ENCODE data around the gene CNPY3.

Gene CNPY3

DNA sequence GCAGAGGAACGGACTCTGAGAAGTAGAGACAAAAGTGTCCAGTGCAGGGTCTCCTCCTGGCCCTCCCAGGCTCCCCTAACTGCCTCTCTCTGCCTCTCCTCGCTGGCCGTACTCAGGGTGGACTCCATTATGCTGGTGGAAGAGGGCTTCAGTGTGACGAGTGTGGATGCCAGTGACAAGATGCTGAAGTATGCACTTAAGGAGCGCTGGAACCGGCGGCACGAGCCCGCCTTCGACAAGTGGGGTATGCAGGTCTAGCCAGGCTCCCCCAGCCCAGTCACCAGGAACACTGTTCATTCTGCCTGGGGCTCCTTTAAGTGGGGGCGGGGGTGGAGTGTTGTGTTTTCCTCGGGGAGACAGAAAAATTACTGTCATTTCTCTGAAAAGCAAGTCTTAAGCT lies 32.8 kb downstream of the CNPY3 start:
- no peak for DNase-seq

DNA sequence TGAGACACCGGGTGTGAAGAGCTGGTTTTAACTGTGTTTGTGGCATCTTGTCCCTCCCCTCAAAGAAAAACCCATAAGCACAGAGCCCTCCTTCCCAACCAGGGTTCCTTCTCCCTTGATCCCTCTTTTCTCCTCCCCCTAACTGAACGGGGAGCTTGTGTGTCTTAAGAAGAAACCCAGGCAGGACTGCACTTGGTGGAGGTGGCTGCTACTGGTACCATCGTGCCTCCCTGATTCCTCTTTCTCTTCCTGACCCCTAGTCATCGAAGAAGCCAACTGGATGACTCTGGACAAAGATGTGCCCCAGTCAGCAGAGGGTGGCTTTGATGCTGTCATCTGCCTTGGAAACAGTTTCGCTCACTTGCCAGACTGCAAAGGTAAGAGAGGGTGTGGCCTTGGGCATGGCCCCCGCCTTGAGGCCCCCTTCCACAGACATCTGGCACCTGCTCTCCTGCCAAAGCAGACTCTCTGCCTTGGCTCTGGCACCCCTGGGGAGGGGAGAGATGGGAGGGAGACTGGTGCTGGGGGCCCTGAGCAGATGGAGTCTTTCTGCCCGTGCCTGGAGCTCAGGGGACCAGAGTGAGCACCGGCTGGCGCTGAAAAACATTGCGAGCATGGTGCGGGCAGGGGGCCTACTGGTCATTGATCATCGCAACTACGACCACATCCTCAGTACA lies 33.4 kb downstream of the CNPY3 start:
- DNase-seq = no peak

DNA sequence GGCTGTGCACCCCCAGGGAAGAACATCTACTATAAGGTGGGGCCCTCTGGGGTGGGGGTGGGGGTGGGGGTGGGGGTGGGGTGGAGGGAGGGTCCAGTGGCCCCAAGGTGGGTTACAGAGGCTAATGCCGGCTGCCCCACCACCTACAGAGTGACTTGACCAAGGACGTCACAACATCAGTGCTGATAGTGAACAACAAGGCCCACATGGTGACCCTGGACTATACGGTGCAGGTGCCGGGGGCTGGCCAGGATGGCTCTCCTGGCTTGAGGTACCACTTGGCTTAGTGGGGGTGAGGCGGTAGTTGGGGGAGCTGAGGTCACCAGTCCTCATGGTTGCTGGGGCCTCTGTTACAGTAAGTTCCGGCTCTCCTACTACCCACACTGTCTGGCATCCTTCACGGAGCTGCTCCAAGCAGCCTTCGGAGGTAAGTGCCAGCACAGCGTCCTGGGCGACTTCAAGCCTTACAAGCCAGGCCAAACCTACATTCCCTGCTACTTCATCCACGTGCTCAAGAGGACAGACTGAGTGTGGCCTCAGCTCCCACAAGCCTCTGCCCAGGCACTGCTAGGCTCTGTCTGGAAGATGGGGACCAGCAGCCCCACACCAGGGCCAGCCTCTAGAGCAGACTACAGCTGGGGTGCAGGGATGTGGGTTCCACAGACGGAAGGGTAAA lies 34.0 kb downstream of the CNPY3 start:
- DNase-seq = no peak

DNA sequence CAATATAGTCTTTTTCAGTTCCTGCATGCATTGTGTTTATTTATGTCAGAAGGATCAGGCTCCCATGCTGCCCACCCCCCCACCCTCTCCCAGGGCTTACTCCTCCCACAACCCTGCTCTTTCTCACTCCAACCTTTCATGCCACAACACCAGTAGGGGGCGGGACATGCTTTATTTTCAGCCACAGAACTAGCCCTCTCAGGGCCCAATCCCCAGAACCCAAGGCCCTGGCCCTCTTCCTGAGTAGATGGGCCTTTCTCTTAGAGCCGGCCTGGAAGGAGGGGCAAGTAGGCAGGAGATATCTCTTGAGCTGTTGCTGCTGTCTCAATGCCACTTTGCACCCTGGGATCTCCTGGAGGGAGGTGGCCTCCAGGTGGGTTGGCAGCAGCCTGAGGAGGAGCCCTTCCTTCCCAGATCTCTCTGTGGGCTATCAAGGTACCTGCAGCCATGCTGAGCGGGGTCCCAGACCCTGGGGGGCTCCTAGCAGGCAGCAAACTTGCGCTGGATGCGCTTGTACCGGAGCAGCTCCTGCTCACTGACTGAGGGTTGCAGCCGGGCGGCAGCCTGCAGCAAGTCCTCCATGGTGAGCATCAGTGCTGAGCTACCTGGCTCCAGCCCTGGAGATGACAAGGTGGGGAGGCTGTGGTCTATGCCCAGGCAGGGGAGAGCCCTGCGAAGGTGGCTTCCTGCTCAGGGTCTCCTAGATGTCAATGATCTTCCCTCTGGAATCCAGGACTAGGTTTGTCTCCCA lies 34.8 kb downstream of the CNPY3 start:
- no peak for DNase-seq

DNA sequence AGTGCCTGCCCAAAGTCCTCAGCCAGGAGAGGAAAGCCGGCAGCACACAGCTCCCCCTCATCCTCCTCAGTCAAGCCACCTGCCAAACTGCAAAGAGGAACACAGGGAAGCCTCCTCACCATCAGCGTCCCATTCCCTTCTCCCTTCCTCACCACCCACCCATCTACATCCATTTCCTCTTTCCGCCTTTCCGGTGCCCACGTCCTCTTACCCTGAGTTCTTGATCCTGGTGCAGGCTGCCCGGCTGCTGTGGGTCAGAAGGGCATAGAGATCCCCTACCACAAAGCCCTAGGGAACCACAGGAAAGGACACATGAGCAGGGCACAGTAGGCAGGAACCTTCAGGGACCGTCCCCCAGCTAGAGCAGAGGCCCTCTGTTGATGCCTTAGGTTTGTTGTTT lies 37.3 kb downstream of the CNPY3 start:
- no peak for DNase-seq

DNA sequence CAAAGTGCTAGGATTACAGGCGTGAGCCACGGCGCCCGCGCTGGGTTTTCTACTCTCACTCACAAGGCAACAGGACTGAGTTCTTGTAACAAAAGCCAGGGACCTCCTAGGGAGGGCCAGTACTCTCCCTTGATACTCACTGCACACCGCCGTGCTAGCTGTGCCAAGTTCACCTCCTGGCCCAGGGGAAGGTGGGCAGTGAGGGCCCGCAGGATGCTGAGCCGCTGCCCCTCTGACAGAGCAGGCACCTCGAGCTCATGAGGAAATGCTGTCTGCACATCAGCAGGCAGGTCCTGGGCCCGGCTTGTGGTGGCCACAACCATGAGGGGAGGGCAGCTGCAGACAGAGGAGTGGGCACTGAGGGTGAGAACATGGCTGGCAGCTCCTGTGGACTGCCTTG lies 37.9 kb downstream of the CNPY3 start:
- no peak for DNase-seq

DNA sequence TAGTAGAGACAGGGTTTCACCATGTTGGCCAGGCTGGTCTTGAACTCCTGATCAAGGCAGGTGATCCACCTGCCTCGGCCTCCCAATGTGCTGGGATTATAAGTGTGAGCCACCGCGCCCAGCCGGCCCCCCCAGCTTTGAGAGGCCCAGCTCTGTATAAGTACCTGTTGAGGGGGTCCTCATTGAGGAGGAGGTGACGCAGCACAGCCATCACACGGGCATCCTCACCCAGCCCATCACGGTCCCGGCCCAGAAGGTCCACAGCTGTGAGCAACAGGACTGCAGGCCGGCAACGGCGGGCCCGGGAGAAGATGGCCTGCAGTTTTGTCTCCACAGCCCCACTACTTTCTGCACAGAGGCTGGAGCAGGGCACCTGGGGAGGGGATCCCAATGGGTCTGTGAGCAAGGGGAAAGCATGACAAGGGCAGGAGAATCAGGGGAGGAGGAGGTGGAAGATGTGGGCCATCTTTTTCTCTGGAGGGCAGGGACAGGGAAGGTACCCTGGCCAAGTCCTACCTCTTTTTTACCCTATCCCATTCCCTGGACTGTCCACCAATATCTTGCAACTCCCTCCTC lies 38.9 kb downstream of the CNPY3 start:
- no peak for DNase-seq

DNA sequence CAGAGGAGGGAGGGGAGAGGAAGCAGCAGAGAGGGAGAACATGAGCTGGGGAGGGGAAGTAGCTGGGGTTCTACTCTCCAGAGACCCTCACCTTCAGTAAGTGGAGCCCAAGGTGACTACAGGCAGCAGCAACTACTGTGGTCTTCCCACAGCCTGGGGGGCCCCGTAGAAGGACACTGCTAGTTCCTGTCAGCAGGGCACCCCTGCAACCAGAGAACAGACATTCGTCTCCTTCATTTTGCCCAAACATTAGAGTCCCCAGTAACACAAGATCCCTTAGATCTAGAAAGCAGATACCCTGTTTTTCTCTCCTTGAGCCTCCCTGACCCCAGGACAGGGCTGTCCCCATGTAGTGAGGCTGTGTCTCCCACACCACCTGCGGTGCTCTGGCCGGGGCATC lies 39.5 kb downstream of the CNPY3 start:
- no peak for DNase-seq

DNA sequence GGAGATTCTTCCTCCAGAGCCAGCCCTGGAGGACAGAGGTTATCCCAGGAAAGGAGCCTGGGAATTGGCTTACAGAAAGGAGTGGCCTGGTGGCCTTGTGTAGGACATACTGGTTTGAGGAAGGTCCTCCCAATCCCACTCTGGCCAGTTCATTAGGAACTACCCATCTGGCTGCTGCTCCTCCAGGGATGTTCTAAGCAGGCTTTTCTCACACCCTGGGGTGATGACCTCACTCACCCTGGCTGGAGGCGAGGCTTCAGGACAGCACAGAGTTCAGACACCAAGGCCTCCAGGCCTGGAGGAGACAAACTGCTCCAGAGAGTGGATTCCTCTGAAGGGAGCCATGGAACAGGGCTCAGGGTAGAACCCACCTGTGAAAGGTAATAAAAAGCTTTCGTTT lies 40.2 kb downstream of the CNPY3 start:
- DNase-seq = no peak

DNA sequence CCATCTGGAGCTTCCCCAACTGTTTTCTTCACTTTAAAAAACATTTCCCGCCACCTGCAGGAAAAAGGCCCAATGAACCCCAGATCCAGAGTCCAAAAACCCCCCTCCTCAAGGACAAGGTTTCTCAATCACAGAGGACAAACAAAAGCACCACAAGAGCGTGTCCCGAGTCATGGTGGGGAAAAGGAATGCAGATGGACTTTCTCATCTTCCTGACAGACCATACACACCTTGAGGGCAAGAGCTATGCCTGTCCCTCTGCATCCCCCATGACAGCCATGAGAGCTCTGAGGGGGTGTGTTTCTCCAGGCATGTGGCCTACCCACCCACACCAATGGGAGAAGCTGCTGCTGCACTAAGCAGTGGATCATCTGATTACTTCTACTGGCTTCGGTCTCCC lies 40.7 kb downstream of the CNPY3 start:
- DNase-seq = no peak

DNA sequence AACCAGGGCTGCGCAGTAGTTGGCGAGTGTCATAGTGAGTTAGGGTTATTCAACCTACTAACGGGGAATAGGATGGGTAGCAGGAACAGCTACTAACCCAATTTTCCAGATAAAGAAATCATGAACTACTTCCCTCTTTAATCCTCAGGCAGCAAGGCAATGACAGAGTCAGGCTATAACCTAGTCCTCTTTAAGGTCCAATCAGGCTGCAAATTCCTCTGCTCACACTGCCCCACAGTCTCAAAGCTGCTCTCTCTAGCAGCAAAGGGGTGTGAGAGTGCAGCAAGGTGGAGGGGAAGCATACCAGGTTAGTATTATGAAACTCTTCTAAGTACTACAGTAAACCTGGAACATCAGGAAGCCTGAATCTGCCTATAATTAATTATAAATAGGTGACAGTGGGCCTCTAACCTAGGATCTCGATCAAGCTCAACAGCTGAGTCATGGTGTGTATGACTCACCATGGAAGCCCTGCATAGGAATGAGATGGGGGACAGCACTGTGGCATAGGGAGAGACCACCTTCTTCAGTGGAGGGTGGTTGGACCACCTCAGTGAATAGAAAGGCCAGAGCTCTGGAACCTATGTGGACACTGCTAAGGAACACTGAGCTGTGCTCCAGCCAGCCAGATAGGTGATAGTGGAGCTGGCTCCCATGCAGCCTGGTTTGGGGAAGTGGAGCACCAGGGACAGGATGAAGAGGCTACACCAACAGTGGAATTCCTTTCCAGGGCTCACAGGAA lies 41.8 kb downstream of the CNPY3 start:
- DNase-seq = no peak

DNA sequence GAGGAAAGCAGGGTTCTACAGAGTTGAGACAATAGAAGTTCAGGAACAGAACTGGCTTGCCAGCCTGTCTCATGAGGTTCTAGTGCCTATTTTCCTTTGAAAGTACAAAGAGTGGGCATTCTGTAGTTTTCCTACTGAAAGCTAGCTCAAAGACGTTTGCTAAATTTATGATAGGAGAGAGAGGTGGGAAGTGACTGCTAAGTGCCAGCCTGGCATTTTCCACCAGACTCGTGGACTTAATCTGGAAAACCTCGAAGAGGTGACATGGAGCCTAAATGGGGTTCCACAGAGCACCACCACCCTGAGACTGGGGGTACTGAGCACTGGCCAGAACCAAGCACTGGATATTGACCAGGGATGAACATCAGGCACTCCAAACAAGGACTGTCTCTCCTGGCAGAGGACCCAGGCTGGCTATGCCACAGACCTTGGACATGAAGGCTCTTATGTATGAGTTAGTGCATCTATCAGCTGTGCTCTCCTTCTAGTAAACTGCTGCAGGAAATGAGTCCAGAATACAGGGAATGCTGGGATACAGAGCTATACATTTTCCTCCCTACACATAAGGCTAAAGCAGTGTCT lies 42.6 kb downstream of the CNPY3 start:
- no peak for DNase-seq

DNA sequence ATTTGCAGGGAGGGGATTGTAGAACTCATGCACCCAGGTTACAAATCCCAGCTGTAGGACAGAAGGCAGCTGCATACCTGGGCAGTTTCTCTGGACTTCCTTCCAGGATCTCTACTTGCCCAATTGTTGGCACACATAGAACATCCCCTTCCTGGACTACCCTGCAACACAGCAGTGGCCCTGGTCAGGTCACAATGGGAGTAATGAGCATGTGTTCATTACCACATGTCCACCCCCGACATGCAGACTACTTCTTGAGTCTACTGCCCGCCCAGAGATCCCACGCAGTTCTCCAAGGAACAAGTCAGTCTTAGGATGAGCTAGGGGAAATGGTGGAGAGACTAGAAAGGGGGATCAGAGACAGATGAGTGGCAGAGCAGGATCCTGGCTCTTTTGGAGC lies 44.6 kb downstream of the CNPY3 start:
- DNase-seq = no peak

DNA sequence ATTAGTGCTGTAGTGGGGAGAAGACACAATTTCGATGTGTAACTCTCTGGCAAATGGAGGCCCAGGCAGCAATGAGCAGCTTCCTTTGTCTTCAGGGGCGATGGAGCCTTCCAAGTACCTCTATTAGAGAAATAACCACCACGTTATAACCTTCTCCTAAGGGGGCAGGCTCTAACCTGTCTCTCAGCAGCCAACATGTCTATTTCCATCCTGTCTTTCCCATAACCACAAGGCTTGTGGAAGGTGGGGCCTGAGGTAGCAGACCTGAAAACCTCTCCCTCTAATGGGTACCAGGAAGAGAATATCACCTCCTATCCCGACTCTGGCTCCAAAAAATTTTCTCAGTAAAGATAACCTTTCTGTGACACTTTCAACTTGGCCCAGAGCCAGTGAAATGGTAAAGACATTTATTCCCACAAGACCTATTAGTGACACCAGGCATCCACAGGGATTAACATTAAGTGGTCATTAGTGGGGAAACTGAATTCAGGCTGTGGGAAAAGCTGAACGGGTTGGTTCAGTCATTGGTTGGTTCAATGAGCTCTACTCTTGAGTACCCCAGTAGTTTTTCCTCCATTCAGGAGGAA lies 45.7 kb downstream of the CNPY3 start:
- no peak for DNase-seq

DNA sequence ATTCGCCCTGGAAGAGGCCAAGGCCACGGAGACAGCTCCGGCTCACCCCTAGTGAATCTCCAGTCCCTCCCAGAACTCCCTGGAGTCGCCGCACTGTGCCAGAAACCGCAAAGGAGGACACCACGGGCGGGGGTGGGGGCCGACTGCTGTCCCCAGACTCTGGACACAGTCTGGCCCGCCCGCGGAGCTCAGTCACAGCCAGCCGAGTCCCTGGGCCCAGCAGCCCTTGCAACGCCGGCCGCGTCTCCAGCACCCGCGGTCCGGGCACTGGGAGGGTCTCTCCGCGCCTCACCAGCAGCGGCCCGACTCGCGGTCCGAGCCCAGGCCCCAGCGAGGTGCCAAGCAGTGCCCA lies 49.2 kb downstream of the CNPY3 start:
- no peak for DNase-seq

DNA sequence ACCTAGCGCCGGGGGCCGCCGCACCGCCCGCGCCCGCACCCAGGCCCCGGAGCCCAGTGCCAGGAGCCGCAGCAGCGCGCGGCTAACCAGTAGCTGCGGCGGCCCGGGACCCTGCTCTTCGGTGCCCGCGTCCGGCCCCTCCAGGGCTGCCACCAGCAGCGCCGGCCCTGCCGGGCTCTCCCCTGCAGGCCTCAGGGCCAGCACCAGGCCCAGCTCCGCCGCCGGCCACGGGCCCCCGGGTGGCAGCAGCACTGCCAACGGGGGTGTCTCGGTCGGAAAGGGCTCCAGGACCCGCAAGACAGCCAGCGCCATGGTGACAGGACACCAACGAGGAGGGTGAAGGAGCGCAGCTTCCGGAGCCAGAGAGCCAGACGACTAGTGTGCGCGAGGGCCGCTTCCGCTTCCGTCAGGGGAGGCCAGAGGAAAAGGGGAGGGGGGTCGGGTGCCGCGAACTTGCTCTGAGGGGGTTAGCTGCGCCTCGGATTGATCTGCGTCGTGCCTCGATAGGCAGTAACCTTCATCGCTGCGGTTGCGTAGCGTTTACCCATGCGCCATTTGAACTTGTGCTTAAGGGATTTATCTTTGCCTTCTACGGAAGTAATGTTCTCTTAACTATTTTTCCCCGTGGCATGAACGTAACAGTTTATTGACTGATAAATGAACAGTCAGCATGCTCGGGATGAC lies 49.7 kb downstream of the CNPY3 start, which contains the start of gene PEX6:
TSS of gene PEX6 (minus strand) at position 343 of the 684 bp plus-strand sequence. CDS start at position 312, 31 bp downstream.
- peak; percentile 51 for DNase-seq

DNA sequence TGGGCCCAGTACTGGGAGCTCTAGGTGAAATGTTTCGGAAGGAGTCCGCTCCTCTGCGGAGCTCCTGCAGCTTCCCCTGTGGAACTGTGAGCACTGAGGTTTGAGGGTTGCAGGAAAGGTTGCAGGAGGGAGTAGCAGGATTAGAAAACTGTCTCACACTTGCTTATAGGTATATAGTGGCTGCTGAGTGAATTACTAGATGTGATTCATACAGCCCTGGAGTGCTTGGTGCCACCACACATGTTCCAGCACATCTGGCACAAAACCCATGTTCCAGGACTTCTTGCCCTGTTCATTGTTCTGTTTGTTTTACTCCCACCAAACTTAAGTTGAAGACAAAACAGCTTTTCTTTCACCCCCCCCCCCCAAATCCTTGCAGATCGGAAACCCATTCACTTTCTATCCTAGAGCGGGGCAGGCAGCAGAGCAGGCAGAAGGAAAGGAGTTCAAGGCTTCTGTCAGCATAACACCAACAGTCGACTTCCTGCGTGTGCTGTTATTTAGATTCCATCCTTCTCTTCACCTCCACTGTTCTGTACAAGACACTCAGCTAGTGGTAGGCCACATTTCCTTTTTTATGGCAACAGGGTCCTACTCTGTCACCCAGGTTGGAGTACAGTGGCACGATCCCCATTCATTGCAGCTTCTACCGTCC lies 50.4 kb downstream of the CNPY3 start:
- no peak for DNase-seq

DNA sequence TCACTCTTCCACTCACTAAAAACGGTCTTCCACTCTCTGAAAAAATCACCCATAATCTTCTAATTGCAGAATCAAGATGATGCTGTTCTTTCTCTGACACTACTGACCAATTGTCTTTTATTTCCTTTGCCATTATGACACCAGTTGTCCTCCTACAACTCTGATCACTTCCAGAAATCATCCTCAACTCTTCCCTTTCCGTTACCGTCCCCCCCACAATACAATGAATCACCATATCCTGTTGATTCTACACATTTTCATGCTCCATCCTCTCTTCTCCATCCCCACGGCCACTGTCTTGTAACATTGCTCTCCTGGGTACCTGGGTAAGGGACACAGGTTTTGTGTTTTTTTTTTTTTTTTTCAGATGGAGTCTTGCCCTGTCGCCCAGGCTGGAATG lies 52.6 kb downstream of the CNPY3 start:
- DNase-seq = no peak

DNA sequence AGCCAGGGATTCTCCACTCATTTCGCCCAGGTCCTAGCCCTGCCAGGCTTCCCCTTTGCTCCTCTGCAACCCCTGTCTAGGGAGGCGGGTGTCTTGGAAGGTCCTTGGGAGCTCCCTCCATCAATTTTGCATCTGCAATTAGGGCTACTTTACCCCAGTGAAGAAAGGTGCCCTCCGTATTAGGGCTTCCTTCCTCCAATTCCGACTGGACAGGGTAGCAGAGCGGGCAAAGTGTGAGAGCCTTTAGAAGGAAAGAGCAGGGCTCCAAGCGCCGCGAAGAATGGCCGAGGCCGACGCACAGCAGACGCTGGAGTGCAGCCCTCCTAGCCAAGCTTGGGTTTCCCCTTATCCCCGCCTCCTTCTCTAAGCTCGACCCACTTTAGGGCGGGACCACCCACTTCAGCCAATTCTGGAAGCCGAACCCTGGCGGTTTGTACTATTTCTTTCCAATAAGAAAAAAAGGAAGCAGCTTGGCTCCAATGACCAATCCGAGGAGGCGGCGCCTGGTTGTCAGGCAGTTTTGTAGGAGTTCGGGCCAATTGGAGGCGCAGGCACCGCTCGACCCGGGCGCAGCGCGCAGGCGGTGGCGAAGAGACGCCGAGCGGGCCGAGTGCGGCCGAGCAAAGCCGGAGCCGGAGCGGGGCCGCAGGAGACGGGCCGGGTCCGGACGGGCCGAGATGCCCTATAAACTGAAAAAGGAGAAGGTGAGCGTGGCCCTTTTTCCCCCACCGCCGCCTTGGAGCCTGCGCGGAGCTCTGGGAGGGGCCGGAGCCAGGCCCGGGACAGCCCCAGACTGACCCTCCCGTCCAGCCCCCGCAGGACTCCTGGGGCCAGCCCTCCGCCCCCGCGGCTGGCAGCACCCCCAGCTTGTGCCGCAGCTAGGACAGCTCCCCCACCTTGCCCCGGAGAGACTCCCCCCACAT lies 55.0 kb downstream of the CNPY3 start, which contains the start of gene PPP2R5D:
TSS of gene PPP2R5D (plus strand) at position 570 of the 923 bp plus-strand sequence. CDS start at position 678, 108 bp downstream.
- peak; percentile 99 for DNase-seq
